GM19324 (cell line): ENCODE measurements around the gene SP6.

Experiments used
- ATAC-seq: cut with Tn5 transposase; IDR thresholded peaks from one replicate; pipeline ENCODE4 v1.9.1; 2021; ENCODE audit warnings: mild to moderate bottlenecking, moderate library complexity; ENCODE audit not compliant: unreplicated experiment, low FRiP score

The SP6 gene

DNA sequence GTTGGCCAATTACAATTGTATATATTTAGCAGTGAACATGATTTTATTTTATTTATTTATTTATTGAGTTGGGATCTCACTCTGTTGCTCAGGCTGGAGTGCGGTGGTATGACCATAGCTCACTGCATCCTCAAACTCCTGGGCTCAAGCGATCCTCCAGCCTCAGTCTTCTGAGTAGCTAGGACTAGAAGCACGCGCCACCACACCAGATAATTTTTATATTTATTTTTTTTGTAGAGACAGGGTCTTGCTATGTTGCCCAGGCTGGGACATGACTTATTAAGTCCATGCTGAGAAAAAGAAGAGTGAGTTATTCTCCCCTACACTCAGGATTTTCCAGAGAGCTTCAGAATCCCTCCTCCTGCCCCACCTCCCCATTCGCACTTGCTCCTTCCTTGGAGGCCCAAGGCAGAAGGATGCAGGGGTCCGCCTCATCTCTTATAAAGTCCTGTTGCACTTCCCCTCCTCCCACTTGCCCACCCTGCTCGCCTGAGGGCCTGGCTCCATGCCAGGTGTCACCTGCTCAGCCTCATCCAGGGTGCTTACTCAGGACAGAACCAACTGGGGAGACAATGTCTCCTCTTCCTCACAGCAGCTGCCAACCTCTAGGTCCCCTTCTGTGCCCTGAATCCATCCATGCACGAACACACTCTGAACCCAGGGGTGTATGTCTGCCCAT is 29.0 kb upstream of the SP6 start:
- ATAC-seq, result no peak

GRCh38 chr17:47879028-47879585 is 28.1 kb upstream of the SP6 start:
- no peak for ATAC-seq

GRCh38 chr17:47878203-47879027 is 27.5 kb upstream of the SP6 start:
- ATAC-seq, result no peak

DNA sequence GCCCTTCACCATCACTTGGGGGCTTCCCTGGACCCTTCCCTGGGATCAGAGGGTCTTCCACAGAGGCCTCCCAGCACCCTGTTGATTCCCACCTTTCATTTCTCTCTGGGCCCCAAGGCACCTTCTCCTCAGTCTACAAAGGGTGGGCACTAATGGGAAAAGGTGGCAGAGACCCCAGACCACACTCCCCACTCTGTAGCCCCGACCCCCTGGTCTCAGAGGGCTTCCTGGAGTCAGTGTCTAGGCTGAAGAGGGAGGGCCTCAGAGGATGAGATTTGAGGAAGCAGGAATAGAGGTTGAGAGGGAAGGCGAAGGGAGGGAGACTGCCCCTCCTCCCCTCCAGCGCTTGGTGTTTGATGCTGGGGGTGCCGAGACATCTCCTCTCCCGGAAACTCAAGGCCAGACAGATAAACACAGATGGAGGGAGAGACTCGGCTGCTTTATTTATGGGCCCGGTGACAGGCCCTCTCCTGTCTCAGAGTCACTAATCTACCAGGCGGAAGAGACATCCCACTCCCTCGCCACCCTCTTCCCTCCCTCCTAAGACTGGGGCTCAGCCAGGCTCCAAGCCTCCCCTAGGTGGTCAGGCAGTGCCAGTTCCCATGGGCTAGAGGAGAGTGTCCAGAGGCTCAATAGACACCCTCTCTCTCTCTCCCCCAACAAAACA is 26.5 kb upstream of the SP6 start:
- ATAC-seq, result no peak

GRCh38 chr17:47875011-47875985 is 24.3 kb upstream of the SP6 start:
- ATAC-seq, result no peak

DNA sequence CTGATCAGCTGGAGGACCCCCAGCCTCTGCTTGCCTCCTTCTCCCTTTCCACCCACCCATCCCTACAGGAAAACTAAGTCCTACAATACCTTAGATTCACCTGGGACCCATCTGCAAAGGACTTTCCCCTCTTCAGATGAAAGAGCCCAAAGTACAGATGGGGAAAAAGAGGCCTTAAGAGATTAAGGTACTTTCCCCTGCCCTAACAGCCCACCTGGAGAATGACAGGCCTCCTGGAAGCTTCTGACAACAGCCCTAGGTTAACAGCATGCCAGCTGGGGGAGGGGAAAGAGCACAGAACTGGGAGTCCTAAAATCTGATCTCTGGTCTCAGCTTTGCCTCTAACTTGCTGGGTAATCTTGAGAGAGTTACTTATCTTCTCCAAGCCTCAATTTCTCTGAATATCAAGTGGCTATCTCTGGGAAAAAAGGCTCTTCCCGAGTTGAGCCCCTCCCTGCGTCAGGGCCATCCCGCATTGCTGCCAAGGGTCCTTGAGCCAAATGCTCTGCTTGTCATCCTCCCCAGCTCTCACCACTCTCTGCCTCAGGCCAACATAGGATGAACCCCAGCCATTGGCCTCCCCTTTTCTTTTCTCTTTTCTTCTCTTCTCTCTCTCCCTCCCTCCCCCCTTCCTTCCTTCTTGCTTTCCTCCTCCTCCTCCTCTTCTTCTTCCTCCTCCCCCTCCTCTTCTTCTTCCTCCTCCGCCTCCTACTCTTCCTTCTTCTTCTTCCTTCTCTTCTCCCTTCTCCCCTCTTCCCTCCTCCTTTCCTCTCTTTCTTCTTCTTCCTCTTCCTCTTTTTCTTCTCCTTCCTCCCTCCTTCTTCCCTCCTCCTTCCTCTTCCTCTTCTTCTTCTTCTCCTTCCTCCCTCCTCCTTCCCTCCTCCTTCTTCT is 22.5 kb upstream of the SP6 start:
- ATAC-seq, result no peak

DNA sequence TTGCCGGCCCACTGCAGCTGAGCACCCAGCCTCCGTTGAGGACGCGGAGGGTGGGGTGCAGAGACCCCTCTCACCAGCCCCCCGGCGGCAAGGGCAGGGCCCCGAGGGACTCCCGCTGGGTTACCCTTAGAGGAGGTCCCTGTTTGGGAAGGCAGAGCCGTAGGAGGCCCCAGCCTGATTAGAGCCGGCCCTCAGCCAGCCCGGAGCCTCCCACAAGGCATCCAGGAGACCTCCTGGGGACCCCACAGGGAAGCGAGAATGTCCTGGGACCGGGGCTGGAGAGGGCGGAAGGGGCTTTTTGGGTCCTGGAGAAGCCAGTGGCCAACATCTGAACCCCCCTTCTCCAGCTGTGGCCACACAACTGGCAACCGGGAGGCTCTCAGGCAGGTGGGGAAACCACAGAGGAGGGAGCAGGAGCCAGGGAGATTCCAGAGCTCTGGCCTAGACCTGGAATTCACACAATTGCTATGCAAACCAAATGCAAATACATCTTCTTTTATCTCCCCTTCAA is 21.7 kb upstream of the SP6 start:
- ATAC-seq, result no peak

GRCh38 chr17:47872019-47872650 is 21.2 kb upstream of the SP6 start:
- no peak for ATAC-seq

- no peak for ATAC-seq
These were observed 20.1 kb upstream of the SP6 start for GRCh38 chr17:47871048-47871447.

GRCh38 chr17:47870056-47870455 is 19.1 kb upstream of the SP6 start:
- ATAC-seq, result no peak

DNA sequence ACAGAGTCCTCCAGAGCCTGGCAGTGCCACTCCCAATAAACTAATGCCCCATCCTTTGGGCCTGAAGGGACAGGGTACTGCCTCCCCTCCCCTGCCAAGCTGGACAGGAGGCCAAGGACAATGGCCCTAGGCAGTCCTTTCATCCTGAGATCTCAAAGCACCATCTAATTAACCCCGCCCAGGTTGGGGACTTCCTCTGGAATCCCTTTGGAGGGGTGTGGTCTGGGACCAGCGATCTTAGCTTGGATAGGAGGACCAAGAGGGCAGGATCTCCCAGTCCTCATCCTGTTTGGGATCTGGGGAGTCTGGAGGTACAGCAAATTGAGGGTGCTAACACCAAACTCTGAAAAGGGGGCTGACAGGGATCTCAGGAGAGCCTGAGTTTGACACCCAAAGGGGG is 18.2 kb upstream of the SP6 start:
- no peak for ATAC-seq

GRCh38 chr17:47867813-47868533 is 17.0 kb upstream of the SP6 start:
- ATAC-seq, result no peak

GRCh38 chr17:47866941-47867340 is 16.0 kb upstream of the SP6 start:
- ATAC-seq, result no peak

- no peak for ATAC-seq
These were observed 13.8 kb upstream of the SP6 start for GRCh38 chr17:47864791-47865216.

DNA sequence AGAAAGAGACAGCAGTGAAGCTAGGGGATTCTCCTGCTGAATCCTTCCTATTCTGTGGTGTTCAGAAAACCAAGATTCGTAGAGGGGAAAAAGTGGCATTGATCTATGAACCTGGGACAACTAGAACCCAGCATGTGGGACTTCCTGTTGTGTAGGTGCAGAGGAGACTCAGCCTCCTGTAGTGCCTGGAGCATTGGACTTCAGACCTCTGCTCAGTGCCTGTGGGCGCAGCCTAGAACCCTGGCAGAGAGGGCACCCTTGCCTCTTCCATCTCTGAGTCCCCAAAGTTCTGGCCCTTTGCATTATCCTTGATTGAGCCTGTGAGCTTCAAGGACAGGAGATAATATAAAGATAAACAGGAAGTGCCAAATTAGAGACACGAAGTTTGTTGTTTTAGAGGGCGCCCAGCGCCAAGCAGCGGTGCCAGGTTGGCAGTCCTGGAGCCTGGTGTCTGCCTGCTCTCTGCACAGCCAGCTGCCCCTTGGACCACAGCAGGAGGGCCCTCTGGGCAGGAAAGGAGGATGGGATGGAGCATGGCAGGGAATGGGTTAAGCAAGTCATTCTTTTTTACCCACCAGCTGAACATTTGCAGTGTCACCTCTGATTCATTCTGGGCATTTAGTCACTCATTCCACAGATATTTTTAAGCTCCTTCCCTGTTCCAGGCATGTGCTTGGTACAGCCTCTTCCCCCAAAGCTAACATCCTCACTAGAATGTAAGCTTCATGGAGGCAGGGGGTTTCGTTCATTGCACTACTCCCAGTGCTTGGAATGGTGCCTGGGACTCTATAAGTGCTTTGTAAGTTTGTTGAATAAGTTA is 11.9 kb upstream of the SP6 start:
- ATAC-seq, result no peak

- ATAC-seq, result no peak
These were observed 9.4 kb upstream of the SP6 start for GRCh38 chr17:47860386-47860785.
